D341Med (cell line): ENCODE results near the gene ENPP5.

Experiments used
- DNase-seq: peaks from one replicate; pipeline ENCODE4 v3.0.0; 2012; ENCODE audit warnings: low spot score

ENPP5 gene, protein sequence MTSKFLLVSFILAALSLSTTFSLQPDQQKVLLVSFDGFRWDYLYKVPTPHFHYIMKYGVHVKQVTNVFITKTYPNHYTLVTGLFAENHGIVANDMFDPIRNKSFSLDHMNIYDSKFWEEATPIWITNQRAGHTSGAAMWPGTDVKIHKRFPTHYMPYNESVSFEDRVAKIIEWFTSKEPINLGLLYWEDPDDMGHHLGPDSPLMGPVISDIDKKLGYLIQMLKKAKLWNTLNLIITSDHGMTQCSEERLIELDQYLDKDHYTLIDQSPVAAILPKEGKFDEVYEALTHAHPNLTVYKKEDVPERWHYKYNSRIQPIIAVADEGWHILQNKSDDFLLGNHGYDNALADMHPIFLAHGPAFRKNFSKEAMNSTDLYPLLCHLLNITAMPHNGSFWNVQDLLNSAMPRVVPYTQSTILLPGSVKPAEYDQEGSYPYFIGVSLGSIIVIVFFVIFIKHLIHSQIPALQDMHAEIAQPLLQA

DNA sequence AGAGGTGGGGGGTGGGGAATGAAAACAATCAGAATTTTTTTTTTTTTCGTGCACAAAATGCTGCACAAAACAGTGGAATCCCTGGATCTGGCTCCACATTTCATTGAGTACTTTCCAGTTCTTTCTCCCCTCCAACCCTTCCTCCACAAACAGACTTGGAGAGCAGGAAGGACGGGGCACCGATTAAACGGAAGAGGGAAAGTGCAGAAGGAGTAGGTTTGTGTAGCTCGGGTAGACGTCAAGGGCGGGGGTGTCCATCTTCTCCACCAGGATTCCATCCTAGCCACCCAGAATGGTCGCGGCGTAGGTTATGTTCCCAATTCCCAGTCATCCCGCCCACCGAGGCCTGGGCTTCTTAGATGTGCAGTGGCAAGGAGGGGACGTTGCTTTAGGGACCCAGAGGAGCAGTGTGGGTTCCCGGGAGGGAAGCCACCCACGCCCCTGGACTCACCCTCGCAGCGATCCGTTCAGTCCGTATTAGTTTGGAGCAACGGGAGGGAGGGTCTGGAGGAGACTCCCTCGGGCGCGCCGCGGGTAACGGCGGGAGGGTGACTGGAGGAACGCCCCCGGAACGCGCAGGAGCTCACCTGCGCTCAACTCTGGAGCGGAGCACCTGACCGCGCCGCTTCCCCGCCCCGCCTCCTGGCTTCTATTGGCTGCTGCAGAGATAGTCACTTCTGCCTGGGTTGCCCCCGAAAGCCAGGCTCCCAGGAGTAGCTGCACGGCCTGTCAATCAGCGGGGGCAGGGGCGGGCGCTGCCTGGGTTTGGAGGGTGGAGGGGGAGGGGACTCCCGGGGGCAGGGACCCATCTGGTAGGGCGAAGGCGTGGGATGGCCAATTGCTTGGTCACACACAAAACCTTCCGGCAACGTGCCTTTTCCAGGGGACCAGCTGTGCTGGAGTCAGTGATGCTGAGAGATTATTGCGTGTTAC, at the start of gene ENPP5:
Gene ENPP5, minus strand, starts transcription at position 624 of the 933 bp plus-strand sequence. CDS start 2,718 bp downstream, outside the sequence.
- peak; percentile 83 for DNase-seq

DNA sequence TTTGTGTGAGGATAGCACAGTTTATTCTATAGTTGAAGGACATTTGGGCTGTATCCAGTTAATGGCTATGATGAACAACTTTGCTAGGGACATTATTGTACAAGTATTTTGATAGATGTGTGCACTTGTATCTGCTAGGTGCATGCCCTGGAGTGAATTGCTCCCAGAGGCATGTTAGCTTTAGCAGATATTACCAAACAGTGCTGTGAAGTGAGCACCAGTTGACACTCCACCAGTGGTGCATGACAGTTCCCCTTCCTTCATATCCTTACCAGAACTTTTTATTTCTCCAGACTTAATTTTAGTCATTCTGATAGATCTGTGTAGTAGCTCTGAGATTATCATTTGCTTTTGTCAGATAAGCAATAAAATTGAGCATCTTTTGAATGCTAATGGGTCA, 48.9 kb upstream of the ENPP5 start:
- DNase-seq: no peak

DNA sequence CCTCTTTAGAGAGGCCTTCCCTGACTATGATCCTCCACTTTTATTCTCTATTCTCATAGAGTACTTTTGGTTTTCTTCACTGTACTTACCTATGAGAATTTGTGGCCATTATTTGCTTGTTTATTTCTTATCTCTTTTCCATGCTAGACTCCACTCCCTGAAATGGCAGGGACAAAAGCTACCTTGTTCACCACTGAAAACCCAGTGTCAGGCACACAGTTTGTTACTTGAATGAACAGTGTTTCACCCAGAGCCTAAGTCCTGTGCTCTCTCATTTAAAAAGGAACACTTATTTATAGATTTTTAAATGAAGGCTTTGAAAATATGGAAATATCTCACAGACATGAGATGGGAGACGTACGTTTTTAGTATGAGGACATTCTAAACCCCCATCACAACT, 47.7 kb upstream of the ENPP5 start:
- DNase-seq: no peak

DNA sequence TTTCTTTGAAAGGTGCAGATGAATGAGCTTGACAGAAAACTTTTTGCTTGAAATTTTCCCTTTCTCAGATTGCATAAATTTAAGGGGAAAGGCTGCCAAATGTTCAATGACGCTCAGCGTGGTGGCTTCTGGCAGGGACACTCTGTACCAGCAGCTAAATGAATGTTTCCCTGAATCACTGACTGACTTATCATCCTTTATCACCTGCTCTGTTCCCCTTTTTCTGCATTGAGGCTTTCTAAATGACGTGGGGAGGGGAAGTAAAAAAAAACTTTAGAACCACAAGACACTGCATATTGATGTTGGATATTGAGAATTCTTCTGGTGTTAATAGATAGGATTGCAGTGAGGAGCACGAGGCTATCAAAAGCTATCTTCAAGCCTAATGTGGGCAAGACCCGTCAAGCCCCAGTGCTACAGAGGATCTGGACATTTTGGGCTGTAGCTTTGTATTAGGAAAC, 46.9 kb upstream of the ENPP5 start:
- no peak for DNase-seq

DNA sequence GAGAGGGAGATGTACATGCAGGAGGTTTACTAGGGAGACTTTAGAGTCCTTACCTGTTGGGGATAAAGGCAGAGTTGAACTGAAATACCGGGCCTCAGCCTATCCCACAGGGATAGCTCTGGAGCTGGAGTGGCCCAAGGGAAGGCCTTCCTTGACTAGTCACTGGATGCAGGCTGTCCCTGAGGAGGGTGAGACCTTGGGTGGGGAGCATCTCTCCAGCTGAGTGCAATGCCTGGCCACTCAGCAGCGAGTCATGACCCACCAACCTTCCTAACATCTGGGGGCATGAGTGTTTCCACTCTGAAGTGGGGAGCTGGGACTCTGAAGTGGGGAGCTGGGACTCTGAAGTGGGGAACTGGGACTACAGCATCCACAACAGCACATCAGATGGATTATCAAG, 46.1 kb upstream of the ENPP5 start:
- DNase-seq: no peak

DNA sequence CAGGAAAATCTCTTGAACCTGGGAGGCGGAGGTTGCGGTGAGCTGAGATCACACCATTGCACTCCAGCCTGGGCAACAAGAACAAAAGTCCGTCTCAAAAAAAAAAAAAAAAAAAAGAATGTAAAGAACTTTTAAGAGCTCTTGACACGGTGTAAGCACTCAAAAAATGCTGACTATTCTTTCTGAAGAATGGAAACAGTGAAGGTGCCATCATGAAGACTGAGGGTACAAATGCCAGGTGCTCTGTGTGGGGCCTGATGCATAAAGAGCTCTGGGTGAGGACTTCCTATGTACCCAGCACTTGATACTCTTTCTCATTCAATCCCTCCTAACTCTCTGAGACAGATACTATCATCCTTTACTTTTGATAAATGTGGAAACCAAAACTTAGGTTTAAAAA, 45.0 kb upstream of the ENPP5 start:
- DNase-seq: no peak

DNA sequence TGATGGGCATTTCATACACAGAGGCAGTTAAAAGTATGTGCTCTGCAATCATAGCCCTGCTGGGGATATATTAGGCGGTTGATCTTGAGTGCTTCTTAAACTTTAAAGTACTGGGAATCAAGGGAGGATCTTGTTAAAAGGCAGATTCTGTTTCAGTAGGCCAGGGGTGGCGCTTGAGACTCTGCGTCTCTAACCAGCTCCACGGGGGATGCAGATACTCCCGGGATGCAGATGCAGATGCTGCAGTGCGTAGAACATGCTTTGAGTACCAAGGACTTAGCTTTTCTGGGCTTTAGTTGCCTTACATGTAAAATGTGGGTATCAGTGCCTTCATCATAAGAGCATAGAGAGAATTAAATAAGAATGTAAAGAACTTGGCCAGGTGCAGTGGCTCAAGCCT, 44.4 kb upstream of the ENPP5 start:
- DNase-seq: no peak

DNA sequence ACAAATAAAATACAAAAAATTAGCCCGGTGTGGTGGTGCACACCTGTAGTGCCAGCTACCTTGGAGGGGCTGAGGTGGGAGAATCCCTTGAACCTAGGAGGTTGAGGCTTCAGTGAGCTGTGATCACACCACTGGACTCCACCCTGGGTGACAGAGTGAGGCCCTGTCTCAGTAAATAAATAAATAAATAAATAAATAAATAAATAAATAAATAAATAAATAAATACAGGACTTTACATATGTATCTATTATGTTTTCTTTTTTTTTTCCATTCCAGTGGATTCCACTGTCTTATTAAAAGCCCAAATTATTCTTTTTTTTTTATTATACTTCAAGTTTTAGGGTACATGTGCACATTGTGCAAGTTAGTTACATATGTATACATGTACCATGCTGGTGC, 41.1 kb upstream of the ENPP5 start:
- DNase-seq: no peak

DNA sequence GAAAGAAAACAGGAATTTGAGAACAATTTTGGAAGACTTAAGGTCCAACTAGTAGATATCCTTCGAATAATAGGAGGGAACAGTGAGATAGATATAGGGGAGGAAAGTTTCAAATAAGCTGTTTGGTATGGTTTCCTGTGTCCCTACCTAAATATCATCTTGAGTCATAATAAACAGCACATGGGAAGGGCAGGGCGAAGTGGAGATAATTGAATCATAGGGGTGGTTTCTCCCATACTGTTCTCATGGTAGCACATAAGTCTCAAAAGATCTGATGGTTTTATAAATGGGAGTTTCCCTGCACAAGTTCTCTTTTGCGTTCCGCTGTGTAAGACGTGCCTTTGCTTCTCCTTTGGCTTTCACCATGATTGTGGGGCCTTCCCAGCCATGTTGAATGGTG, 39.5 kb upstream of the ENPP5 start:
- DNase-seq: no peak

DNA sequence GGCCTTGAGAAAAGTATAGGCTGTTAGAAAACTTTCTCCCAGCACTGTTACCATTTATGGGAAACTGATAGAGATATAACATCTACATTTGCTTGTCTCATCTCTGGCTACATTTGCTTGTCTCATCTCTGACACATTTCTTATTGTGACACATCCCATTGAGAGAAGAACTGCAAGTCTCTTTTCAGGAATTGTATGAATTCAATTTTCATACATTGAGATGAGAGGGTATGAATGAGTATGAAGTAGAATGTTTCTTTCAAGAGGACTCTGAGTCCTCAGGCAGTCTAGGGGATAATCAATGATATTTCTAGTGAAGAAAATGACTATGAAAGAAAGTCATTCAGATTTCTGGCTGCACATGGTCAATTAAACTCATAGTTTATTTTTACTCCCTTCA, 37.5 kb upstream of the ENPP5 start:
- DNase-seq: no peak

DNA sequence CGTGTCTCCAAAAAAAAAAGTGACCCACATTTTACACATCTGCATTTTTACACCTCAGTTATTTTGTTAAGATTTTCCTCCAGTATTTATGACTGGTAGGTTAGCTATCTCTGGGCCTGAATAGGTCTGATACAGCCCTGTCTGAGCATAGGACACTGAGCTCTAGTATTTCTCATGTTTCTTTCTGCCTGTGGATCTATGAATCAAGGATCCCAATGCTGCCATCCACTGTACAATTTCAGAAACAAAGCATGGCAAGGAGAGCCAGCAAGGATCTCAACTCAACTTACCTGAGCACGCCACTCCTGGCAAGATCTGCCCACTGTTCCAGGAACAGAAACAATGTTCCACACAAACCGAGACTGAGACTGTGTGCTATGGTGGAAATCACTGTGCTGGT, 36.4 kb upstream of the ENPP5 start:
- DNase-seq: no peak

DNA sequence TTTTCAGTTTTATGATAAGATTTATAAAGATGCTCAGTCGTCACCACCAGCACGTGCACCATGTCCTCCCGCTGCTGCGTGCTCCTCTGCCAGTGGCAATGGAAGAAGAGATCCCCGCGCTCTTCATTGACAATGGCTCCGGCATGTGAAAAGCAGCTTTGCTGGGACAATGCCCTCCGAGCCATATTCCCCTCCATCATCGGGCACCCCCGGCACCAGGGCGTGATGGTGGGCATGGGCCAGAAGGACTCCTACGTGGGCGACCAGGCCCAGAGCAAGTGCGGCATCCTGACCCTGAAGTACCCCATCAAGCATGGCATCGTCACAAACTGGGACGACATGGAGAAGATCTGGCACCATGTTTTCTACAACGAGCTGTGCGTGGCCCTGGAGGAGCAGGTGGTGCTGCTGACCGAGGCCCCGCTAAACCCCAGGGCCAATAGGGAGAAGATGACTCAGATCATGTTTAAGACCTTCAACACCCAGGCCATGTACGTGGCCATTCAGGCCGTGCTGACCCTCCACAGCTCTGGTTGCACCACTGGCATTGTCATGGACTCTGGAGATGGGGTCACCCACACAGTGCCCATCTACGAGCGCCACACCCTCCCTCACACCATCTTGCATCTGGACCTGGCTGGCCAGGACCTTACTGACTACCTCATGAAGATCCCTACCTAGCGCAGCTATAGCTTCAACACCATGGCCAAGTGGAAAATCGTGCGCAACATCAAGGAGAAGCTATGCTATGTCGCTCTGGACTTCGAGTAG, 34.3 kb upstream of the ENPP5 start:
- DNase-seq: no peak

DNA sequence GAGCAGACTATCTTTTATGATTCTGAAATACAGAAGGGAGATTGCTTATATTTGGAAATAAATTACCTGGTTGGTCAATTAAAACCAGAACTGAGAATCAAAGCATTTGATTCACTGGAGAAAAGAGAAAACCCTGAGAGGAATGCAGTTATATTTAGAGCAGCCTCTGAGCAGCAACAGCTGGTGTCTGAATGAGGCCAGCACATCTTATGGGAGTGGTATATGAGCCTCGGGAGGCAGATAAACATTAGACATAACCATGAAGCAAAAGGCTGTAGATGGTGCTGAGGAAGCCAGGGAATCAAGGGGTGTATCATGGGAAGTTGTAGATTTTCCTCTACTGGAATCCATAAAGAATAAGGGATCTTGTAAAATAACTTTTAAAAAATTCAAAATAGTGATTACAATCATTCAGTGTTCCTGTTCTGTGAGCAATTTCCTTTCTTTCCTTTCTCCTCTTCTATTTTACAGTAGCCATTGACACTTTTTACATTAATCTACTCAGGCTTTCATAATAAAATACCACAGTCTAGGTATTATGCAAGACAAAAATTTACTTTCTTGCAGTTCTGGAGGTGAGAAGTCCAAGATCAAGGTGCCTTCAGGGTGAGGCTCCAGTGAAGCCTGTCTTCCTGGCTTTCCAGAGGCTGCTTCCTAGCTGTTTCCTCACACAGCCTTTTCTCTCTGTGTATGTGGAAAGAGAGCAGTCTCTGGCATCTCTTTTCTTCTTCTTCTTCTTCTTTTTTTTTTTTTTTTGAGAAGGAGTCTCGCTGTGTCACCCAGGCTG, 32.8 kb upstream of the ENPP5 start:
- DNase-seq: no peak

DNA sequence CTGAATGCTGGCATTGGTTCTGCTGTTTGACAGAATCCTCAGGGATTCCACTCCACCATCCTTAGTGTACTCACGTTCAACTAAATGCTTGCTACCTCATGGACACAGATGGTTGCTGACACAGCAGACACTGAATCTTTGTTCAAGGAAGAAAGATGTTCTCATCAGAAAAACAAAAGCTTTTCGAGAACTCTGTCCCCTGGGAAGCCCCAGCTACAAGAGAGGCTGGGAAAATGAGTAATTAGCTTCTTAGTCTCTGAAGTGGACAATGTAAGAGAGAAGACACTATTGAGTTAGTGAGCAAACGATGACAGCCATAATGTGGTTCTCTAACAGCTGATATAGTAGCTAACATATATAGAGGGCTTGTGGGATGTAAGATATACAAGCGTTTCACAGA, 30.9 kb upstream of the ENPP5 start:
- no peak for DNase-seq

DNA sequence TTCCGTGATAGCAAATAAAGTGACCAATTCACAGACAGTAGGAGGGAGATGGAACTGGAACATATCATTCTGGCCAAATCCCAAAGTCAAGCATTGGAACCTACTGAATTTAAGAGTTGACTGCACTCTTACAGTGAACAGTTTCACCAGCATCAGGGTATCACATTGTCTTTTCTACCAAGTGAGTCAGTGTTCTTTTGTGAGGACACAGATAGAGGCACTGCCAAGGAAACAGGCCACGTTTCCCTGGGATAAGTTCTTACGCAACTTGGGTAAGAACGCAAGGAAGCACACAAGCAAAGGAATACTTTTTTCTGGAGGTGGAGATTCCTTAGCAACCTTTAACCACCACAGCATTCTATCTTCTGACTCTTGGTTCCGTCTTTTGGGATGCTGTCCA, 28.6 kb upstream of the ENPP5 start:
- DNase-seq: no peak

DNA sequence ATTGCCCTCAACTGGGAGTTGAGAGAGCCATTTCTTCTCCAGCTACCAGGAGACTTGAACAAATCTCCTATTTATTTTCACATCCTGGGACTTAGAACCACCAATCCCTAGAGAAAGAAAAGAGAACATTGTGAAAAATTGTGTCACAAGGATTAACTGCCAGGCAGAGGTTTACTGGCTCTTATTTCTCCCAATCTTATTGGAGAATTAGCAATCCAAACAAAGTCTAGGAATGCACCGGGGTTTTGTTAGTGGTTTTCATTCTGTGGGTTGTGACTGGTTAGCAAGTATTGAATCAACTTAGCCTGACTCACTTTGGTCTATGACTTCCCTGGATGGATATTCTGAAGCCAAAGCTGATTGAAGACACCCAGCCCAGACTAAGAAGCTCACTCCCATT, 21.2 kb upstream of the ENPP5 start:
- no peak for DNase-seq

DNA sequence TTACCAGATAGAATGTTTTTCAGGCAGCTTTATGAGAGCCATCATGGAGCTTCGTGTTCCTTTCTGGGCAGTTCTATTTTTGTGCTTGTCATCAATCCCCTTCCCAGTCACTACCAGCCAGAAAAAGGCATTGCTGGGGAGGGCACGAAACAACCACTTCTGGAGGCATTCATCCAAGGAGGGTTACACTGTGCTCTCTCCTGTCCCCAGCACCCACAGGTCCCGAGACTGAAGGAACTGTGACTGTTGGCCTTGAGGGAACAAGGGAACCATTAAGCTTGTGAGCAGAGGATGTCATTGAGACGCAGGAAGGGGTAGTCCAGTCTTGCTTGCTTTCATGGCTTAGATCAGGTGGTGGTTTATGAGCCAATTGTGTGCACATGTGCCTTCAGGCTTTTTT, 20.1 kb upstream of the ENPP5 start:
- no peak for DNase-seq

DNA sequence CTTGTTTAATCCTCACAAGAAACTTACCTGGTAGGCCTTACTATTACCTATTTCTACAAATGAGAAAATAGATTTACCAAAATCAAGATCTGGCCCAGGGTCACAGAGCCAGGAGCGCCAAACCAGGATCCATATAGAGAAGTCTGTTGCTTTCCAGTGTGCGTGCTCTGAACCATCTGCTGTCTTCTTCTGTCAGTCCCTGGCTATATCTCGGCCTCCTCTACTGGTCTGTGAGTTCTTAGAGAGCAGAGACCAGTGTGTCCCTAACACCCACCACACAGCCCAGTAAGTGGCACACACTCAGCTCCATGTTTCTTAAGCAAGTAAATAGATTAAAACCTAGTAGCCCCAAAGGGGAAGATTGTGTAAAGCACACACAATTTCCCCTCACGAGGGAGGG, 18.9 kb upstream of the ENPP5 start:
- no peak for DNase-seq

DNA sequence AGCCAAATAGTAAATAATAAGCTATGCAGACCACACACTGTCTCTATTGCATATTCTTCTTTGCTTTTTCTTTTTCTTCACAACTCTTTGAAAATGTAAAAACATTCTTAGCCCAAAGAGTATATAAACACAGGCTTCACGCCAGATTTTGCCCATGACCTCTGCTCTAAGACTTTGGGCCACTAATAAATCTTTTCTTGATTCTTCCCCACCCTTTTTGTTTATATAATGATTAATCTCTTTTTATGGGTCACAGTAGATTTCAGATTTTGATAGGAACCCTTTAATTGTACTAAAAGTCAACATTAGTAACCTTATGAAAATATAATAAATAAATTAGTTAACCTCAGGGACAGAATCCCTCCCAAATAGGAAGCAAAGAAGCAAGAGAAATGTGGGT, 15.8 kb upstream of the ENPP5 start:
- DNase-seq: no peak

DNA sequence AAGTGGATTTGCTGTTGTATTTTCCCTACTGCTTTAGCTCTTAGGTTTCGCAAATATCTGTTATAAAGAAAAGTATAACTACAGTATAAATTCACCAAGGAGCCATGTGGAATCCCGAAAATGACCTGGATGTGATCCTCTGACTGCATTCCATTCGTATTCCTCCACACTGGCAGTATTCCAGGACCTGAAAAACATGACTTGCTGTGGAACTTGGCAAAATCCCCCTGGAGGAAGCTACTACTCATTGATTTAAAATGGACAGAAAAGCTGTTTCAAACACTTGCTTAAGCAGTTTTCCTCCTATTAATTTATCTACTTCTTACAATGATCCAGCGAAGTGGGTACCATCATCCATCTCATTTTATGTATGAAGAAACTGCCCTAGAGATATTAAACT, 13.3 kb upstream of the ENPP5 start:
- DNase-seq: no peak

DNA sequence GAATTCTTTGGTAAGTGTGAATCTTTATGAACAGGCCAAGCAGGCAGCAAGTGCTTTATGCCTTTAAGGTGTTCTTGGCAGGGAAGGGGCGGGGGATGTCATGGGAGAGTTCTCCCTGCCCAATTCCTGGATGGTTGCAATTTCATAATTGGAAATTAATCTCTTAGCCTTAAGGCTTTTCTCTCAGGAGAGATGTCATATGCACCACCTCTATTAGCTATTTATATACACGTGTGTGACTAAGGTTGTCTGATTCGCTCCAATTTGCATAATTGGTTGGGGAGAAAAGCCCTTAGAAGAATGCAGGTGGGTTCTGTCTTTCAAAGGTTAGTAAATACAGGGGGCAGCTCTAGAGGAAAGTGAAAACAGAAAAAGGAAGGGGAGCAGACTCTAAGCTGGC, 5.2 kb upstream of the ENPP5 start:
- peak; percentile 67 for DNase-seq
